Astrocyte (in vitro differentiated cells and primary cell): ENCODE measurements around the gene TIRAP. TPM values are rescaled to one million over a fixed set of nuclear protein-coding genes. Genes with fewer than 3 reads are reported as not detected.

ENCODE experiments used
- DNase-seq: peaks from one replicate; pipeline ENCODE4 v3.0.0-alpha.2; 2010; ENCODE audit warnings: low read depth
- FAIRE-seq: peaks from 2 replicates; lab custom pipeline; 2011; peaks lifted over from hg19 to GRCh38; lab: Jason Lieb, UNC
- H2AFZ ChIP-seq: 2 replicates; pipeline ENCODE4 v1.6.0; 2012; ENCODE audit warnings: low read depth, low read length, inconsistent platforms
- H3K27ac ChIP-seq: 2 replicates; pipeline ENCODE4 v1.5.1; 2011; ENCODE audit warnings: low read depth, low read length, inconsistent platforms
- H3K27me3 ChIP-seq: 2 replicates; pipeline ENCODE4 v1.6.0; 2011; ENCODE audit warnings: low read length, inconsistent platforms; ENCODE audit not compliant: insufficient read depth
- H3K36me3 ChIP-seq: 2 replicates; pipeline ENCODE4 v1.5.1; 2011; ENCODE audit warnings: low read length, inconsistent platforms; ENCODE audit not compliant: insufficient read depth
- H3K4me1 ChIP-seq: 2 replicates; pipeline ENCODE4 v1.5.1; 2011; ENCODE audit warnings: low read length, inconsistent platforms; ENCODE audit not compliant: insufficient read depth
- H3K4me2 ChIP-seq: 2 replicates; pipeline ENCODE4 v1.6.0; 2012; ENCODE audit warnings: low read length, inconsistent platforms
- H3K4me3 ChIP-seq: 2 replicates; pipeline ENCODE4 v1.5.1; 2011; ENCODE audit warnings: low read depth, mild to moderate bottlenecking, low read length, inconsistent platforms; ENCODE audit not compliant: insufficient read depth
- H3K79me2 ChIP-seq: 2 replicates; pipeline ENCODE4 v1.6.0; 2012; ENCODE audit warnings: mild to moderate bottlenecking, low read length, inconsistent platforms; ENCODE audit not compliant: insufficient read depth
- H3K9ac ChIP-seq: 2 replicates; pipeline ENCODE4 v1.6.0; 2012; ENCODE audit warnings: mild to moderate bottlenecking, low read length, inconsistent platforms
- H3K9me3 ChIP-seq: 2 replicates; pipeline ENCODE4 v1.5.1; 2012; ENCODE audit warnings: low read depth, mild to moderate bottlenecking, low read length, inconsistent platforms; ENCODE audit not compliant: insufficient read depth
- H4K20me1 ChIP-seq: 2 replicates; pipeline ENCODE4 v1.6.0; 2012; ENCODE audit warnings: low read length, inconsistent platforms; ENCODE audit not compliant: insufficient read depth
- H3K27ac Mint-ChIP-seq: one replicate; pipeline ENCODE4 v1.8.0; 2021; ENCODE audit warnings: mild to moderate bottlenecking, mixed read lengths; ENCODE audit not compliant: unreplicated experiment
- H3K27me3 Mint-ChIP-seq: one replicate; pipeline ENCODE4 v1.8.0; 2021; ENCODE audit warnings: low read depth, mixed read lengths; ENCODE audit not compliant: unreplicated experiment
- H3K36me3 Mint-ChIP-seq: one replicate; pipeline ENCODE4 v1.8.0; 2021; ENCODE audit warnings: low read depth, mixed read lengths; ENCODE audit not compliant: unreplicated experiment
- H3K4me1 Mint-ChIP-seq: one replicate; pipeline ENCODE4 v1.8.0; 2021; ENCODE audit warnings: low read depth, mixed read lengths; ENCODE audit not compliant: unreplicated experiment
- H3K4me3 Mint-ChIP-seq: one replicate; pipeline ENCODE4 v1.8.0; 2021; ENCODE audit warnings: mild to moderate bottlenecking, moderate library complexity, mixed read lengths; ENCODE audit not compliant: unreplicated experiment
- H3K9me3 Mint-ChIP-seq: one replicate; pipeline ENCODE4 v1.8.0; 2021; ENCODE audit warnings: mild to moderate bottlenecking, mixed read lengths; ENCODE audit not compliant: unreplicated experiment
- CTCF ChIP-seq: IDR thresholded peaks from 2 replicates; pipeline ENCODE4 v1.5.1; 2011; ENCODE audit warnings: low read depth, mild to moderate bottlenecking, inconsistent platforms, low read length, moderate library complexity; ENCODE audit not compliant: insufficient read depth
- EZH2 ChIP-seq: IDR thresholded peaks from 2 replicates; pipeline ENCODE4 v1.6.1; 2012; ENCODE audit warnings: mild to moderate bottlenecking, low read length, inconsistent platforms; ENCODE audit not compliant: insufficient read depth
- total RNA-seq: library from RNA; stranded (reverse); gene quantifications from 2 replicates; pipeline ENCODE4 v1.2.1, GENCODE V29; 2021

Gene TIRAP
- total RNA-seq, 1 donor from 2014 or later = 6.6 TPM

GRCh38 chr11:126277780-126278179, 5.1 kb upstream of the TIRAP start:
- TF ChIP-seq EZH2 (no peak), CTCF (no peak)
- H3K4me1 Mint-ChIP-seq = no peaks in the 10 kb centered on the region
- Histone ChIP-seq H3K9me3 (no peaks in the 10 kb centered on the region), H3K4me1 (peaks cover 8% of the 10 kb centered on the region), H3K36me3 (peaks cover 9% of the 10 kb centered on the region), H3K27ac (no peak overlapping the region), H3K79me2 (no peaks in the 10 kb centered on the region), H3K4me2 (no peak overlapping the region), H3K9ac (no peak overlapping the region), H3K4me3 (no peak overlapping the region), H4K20me1 (no peaks in the 10 kb centered on the region), H2AFZ (no peak overlapping the region), H3K27me3 (no peaks in the 10 kb centered on the region)
- no peaks in the 10 kb centered on the region for H3K27me3 Mint-ChIP-seq
- H3K9me3 Mint-ChIP-seq = peaks cover 2% of the 10 kb centered on the region
- H3K27ac Mint-ChIP-seq = no peak overlapping the region
- no peak overlapping the region for H3K4me3 Mint-ChIP-seq
- DNase-seq (no peak), FAIRE-seq (no peak)
- H3K36me3 Mint-ChIP-seq = peaks cover 3% of the 10 kb centered on the region

GRCh38 chr11:126279191-126279590, 3.7 kb upstream of the TIRAP start:
- TF ChIP-seq CTCF = no peak
- no peak for TF ChIP-seq EZH2
- H3K4me3 ChIP-seq = no peak overlapping the region
- no peak overlapping the region for H3K27ac ChIP-seq
- no peak overlapping the region for H2AFZ ChIP-seq
- DNase-seq (no peak), FAIRE-seq (no peak)
- Mint-ChIP-seq H3K27me3 (no peaks in the 10 kb centered on the region), H3K4me1 (peaks cover 4% of the 10 kb centered on the region), H3K27ac (no peak overlapping the region), H3K36me3 (peaks cover 3% of the 10 kb centered on the region), H3K9me3 (peaks cover 2% of the 10 kb centered on the region), H3K4me3 (no peak overlapping the region)
- H3K9me3 ChIP-seq = no peaks in the 10 kb centered on the region
- no peak overlapping the region for H3K4me2 ChIP-seq
- H3K79me2 ChIP-seq = peaks cover 2% of the 10 kb centered on the region
- H3K27me3 ChIP-seq = no peaks in the 10 kb centered on the region
- peaks cover 5% of the 10 kb centered on the region for H3K36me3 ChIP-seq
- H3K9ac ChIP-seq = no peak overlapping the region
- H3K4me1 ChIP-seq = peaks cover 18% of the 10 kb centered on the region
- no peaks in the 10 kb centered on the region for H4K20me1 ChIP-seq

GRCh38 chr11:126280595-126280994, 2.3 kb upstream of the TIRAP start:
- Histone ChIP-seq H3K27ac (no peak overlapping the region), H4K20me1 (no peaks in the 10 kb centered on the region), H3K36me3 (peaks cover 2% of the 10 kb centered on the region), H3K4me3 (no peak overlapping the region), H2AFZ (no peak overlapping the region), H3K9me3 (no peaks in the 10 kb centered on the region), H3K4me2 (no peak overlapping the region), H3K27me3 (no peaks in the 10 kb centered on the region), H3K4me1 (peaks cover 19% of the 10 kb centered on the region), H3K9ac (no peak overlapping the region), H3K79me2 (peaks cover 2% of the 10 kb centered on the region)
- Mint-ChIP-seq H3K4me3 (peak overlapping the region; percentile 57), H3K4me1 (peaks cover 8% of the 10 kb centered on the region), H3K36me3 (peaks cover 3% of the 10 kb centered on the region), H3K27me3 (no peaks in the 10 kb centered on the region), H3K9me3 (peaks cover 2% of the 10 kb centered on the region), H3K27ac (no peak overlapping the region)
- FAIRE-seq = no peak
- no peak for TF ChIP-seq EZH2
- DNase-seq = no peak
